Astrocyte of the cerebellum (primary cell): ENCODE measurements around the gene RBM46.

Source experiments
- DNase-seq: peaks from one replicate; pipeline ENCODE4 v3.0.0-alpha.2; 2011; ENCODE audit warnings: low read depth
- H3K4me3 ChIP-seq: 2 replicates; pipeline ENCODE4 v1.5.1; 2011; ENCODE audit warnings: mild to moderate bottlenecking, low read depth, low read length, moderate library complexity
- in situ Hi-C: cut with HindIII; loops from 2 replicates; pipeline ENCODE4 v1.10.0; 2017; ENCODE audit warnings: low sequenced_read_pairs
- TF ChIP-seq, protein P1 (sequence below): IDR thresholded peaks from 2 replicates; pipeline ENCODE4 v1.5.1; 2012; ENCODE audit warnings: low read length, low read depth, moderate library complexity, mild to moderate bottlenecking; ENCODE audit errors: missing control alignments

RBM46 gene, protein sequence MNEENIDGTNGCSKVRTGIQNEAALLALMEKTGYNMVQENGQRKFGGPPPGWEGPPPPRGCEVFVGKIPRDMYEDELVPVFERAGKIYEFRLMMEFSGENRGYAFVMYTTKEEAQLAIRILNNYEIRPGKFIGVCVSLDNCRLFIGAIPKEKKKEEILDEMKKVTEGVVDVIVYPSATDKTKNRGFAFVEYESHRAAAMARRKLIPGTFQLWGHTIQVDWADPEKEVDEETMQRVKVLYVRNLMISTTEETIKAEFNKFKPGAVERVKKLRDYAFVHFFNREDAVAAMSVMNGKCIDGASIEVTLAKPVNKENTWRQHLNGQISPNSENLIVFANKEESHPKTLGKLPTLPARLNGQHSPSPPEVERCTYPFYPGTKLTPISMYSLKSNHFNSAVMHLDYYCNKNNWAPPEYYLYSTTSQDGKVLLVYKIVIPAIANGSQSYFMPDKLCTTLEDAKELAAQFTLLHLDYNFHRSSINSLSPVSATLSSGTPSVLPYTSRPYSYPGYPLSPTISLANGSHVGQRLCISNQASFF

DNA sequence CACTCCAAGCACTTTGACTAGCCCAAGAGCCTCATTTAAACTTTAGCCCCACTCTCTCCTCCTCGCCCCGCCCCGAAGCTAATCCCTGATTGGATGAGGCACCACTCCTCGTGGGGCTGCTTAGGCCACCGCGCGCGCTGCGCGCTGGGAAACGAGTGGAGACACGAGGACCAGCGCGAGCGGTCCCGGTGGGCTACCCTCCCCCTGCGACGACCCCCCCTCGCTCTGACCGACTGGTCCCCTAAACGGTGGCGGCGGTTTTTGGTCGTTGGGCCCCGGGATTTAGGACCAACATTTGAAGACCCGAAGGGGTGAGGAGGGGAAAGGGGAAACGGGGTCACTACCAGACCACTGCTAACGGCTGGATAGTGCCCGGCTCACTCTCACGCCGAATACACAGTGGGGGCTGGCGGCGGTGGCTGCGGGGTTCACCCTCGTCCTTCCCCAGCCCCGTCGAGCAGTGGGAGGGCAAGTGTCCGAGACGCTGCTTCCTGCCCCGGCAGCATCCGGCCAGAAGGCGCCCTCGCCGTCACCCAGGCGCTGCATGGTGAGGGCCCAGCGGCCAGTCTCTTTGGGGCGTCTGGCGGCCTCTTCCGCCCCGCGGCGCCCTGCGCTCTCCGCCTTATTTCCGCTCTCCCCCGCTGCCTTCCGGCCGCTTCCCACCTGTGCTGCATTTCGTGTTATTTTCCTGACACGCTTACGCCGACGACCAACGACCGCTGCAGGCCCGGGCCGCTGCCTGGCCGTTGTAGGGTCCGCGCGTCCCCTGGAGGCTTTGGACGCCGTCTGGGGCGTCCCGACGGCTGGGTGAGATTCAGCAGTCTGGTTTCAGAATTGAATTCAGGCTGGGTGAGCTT is at the start of gene RBM46:
TSS of gene RBM46 (plus strand) at position 147 of the 857 bp plus-strand sequence. CDS start 15,481 bp downstream, outside the sequence.
- in situ Hi-C loops = no loop called here
- DNase-seq = no peak
- TF ChIP-seq, protein P1, sequence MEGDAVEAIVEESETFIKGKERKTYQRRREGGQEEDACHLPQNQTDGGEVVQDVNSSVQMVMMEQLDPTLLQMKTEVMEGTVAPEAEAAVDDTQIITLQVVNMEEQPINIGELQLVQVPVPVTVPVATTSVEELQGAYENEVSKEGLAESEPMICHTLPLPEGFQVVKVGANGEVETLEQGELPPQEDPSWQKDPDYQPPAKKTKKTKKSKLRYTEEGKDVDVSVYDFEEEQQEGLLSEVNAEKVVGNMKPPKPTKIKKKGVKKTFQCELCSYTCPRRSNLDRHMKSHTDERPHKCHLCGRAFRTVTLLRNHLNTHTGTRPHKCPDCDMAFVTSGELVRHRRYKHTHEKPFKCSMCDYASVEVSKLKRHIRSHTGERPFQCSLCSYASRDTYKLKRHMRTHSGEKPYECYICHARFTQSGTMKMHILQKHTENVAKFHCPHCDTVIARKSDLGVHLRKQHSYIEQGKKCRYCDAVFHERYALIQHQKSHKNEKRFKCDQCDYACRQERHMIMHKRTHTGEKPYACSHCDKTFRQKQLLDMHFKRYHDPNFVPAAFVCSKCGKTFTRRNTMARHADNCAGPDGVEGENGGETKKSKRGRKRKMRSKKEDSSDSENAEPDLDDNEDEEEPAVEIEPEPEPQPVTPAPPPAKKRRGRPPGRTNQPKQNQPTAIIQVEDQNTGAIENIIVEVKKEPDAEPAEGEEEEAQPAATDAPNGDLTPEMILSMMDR = no peak
- no peak within 1 kb of the TSS for H3K4me3 ChIP-seq

DNA sequence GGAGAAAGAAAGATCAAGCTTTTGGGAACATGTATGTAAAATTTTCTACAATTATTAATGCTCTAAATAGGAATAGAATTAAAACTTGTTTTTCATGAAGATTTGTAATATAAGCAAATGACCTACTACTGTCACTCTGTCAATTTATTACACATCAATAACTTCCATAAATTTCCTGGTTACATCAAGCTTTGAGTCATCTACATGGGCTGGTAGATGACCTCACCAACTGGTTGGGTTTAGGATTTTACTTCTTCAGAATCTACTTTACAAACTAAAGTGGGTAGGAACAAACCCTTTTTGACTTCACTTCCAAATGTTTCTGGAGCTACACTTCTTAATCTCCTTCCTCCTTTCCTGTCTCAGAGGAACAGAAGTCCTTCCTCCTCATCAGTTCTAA is 49.3 kb upstream of the RBM46 start:
- DNase-seq = no peak
- H3K4me3 ChIP-seq = no peak overlapping the region
- in situ Hi-C loops = no loop called here
- TF ChIP-seq, protein P1 = no peak

DNA sequence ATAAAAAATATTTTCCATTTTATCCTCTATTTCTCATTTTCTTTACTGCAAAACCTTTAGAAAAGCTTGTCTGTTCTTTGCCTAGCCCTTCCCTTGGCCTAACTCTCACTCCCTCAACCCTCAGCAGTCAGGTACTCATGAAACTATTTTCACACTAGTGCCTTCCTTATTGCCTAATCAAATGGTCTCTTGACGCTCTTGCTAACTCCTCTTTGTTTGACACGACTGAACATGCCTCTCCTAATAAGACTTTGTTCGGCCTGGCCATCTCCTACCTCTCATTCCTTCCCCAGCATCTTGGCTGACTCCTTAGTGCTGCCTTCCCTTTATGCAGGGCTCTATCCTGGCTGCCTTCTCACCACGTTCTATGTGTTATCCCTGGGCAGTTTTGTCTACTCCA is 48.4 kb upstream of the RBM46 start:
- TF ChIP-seq, protein P1 = no peak
- in situ Hi-C loops = no loop called here
- H3K4me3 ChIP-seq = no peak overlapping the region
- no peak for DNase-seq

DNA sequence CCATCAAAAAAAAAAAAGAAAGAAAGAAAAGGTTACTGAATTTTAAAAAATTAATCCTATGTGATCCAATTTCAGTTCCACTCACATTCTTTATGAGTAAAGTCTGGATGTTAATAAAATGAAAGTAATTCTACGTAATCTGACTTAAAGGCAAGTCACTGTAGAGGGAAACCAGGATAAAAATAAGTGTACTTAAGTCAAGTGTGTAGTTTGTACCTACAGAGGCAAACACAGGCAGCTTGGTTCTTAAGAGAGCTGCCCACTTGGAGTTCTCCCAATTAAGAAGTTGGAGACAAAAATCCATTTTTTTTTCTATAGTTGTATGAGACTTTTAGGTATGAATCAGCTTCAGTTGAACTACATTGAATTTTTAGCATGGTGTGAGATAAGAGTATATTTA is 44.3 kb upstream of the RBM46 start:
- TF ChIP-seq, protein P1 = no peak

DNA sequence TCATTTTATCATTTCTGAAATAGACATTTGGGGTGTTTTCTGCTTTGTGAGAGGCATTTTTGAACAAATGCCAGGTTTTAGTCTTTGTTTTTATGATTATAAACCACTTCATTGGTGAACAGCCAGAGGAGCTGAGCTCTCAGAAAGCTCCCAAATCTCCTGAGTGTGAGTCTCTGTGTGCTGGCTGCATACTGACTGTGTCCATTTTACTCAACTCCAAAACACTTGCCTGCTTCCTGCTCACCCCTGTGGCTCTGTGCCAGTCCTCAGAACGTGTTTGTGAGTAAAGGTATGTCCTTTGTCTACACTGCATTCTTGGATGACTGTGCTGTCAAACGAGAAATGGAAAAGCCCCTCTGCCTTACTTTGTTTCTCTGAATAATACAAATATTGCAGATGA is 42.6 kb upstream of the RBM46 start:
- no peak overlapping the region for H3K4me3 ChIP-seq
- TF ChIP-seq, protein P1 = no peak
- no peak for DNase-seq
- in situ Hi-C loops = no loop called here

More for the DNA sequence above, 44.3 kb upstream of the RBM46 start:
- H3K4me3 ChIP-seq = no peak overlapping the region
- in situ Hi-C loops = no loop called here
- DNase-seq = no peak

DNA sequence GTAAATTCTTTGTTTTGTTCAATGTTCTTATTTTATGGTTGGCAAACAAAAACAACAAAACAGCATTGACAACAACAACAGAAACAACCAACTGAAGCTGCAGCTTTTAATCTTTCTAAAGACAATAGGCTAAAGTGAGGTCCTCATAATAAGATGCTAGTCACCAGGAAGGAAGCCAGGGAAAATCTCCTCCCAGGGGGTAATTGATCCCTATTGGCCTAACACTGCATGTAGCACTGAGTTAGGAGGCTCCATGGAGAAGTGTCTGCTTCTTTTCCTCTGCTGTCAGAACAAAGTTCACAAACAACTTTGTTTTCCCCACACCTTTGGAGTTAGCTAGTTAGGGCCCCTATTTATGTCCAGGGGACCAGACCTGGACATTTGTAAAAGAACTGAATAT is 42.0 kb upstream of the RBM46 start:
- H3K4me3 ChIP-seq = no peak overlapping the region
- TF ChIP-seq, protein P1 = no peak
- DNase-seq = no peak
- in situ Hi-C loops = no loop called here
